ENCODE measurements around the gene OTOGL. TPM values are rescaled to one million over a fixed set of nuclear protein-coding genes. Genes with fewer than 3 reads are reported as not detected.
"Not testable (repeated sequence)": the region's sequence is repeated elsewhere in the genome, so short reads cannot be mapped to it uniquely, and the experiment has no call there.

Gene OTOGL
- polyA plus RNA-seq, 1 donor from 2014 or later, result 0.33 TPM

DNA sequence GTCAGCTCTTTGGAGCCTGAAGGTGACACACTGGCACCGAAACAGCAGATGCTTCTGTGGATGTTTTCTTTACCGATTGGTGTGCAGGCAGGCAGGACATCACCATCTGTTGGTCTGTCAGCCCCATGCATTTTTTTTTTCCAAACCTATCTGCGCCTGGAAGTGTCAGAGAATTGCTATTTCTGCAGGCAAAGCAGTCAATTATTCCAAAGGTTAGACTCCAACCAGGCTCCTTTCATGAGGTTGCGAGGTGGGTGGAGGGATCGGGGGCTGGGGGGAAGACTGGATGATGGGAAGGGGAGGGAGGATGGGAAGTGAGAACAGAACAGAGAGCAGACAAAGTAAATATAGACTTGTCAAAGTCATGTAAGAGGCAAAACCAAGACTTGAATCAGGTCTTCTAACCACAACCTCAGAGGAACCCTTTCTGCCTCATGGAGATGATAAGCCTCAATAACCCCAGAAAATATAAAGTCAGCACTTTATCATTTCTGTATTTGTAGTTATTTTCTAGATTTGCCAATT is 117.7 kb downstream of the OTOGL start:
- H3K27me3 ChIP-seq (ENCODE audit: insufficient read depth, low read depth, low read length), result no peaks in the 10 kb centered on the region

GRCh38 chr12:80218925-80219324 is 119.6 kb downstream of the OTOGL start:
- H3K27ac ChIP-seq (ENCODE audit: low read length); H4K20me1 ChIP-seq (ENCODE audit: insufficient read depth); H3K9me2 ChIP-seq (ENCODE audit: insufficient read depth, low read length); H3K27me3 ChIP-seq (ENCODE audit: insufficient read depth, low read depth, low read length); H3K9me3 ChIP-seq (ENCODE audit: low read length); H3K4me3 ChIP-seq (ENCODE audit: low read length); H3K36me3 ChIP-seq (ENCODE audit: insufficient read depth, low read length); H3K79me2 ChIP-seq (replicated peaks; ENCODE audit: insufficient read depth, low read length); H3F3A ChIP-seq (ENCODE audit: insufficient read depth, low read length, poor library complexity, severe bottlenecking); H2AFZ ChIP-seq (ENCODE audit: low read depth, low read length); H3K9ac ChIP-seq (ENCODE audit: low read length); H3K4me2 ChIP-seq (ENCODE audit: low read length): not testable (repeated sequence)

More for the DNA sequence above, 117.7 kb downstream of the OTOGL start:
- Histone ChIP-seq H3F3A (ENCODE audit: insufficient read depth, low read length, poor library complexity, severe bottlenecking) (no peaks in the 10 kb centered on the region), H2AFZ (ENCODE audit: low read depth, low read length) (no peak overlapping the region), H3K9me2 (ENCODE audit: insufficient read depth, low read length) (no peaks in the 10 kb centered on the region), H3K4me2 (ENCODE audit: low read length) (no peak overlapping the region), H3K4me3 (ENCODE audit: low read length) (no peak overlapping the region), H3K27ac (ENCODE audit: low read length) (no peak overlapping the region), H3K79me2 (replicated peaks; ENCODE audit: insufficient read depth, low read length) (no peaks in the 10 kb centered on the region), H3K36me3 (ENCODE audit: insufficient read depth, low read length) (no peaks in the 10 kb centered on the region), H3K9ac (ENCODE audit: low read length) (no peak overlapping the region), H3K9me3 (ENCODE audit: low read length) (no peaks in the 10 kb centered on the region), H4K20me1 (ENCODE audit: insufficient read depth) (no peaks in the 10 kb centered on the region)
- TF ChIP-seq EP300 (conservative IDR thresholded peaks at IDR 0.05; ENCODE audit: poor library complexity, severe bottlenecking), result no peak
- TF ChIP-seq MXI1 (conservative IDR thresholded peaks at IDR 0.05; ENCODE audit: poor library complexity, severe bottlenecking), result no peak
- TF ChIP-seq, protein P1, sequence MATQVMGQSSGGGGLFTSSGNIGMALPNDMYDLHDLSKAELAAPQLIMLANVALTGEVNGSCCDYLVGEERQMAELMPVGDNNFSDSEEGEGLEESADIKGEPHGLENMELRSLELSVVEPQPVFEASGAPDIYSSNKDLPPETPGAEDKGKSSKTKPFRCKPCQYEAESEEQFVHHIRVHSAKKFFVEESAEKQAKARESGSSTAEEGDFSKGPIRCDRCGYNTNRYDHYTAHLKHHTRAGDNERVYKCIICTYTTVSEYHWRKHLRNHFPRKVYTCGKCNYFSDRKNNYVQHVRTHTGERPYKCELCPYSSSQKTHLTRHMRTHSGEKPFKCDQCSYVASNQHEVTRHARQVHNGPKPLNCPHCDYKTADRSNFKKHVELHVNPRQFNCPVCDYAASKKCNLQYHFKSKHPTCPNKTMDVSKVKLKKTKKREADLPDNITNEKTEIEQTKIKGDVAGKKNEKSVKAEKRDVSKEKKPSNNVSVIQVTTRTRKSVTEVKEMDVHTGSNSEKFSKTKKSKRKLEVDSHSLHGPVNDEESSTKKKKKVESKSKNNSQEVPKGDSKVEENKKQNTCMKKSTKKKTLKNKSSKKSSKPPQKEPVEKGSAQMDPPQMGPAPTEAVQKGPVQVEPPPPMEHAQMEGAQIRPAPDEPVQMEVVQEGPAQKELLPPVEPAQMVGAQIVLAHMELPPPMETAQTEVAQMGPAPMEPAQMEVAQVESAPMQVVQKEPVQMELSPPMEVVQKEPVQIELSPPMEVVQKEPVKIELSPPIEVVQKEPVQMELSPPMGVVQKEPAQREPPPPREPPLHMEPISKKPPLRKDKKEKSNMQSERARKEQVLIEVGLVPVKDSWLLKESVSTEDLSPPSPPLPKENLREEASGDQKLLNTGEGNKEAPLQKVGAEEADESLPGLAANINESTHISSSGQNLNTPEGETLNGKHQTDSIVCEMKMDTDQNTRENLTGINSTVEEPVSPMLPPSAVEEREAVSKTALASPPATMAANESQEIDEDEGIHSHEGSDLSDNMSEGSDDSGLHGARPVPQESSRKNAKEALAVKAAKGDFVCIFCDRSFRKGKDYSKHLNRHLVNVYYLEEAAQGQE (IDR thresholded peaks at IDR 0.05; ENCODE audit: borderline replicate concordance), result no peak
- TF ChIP-seq POLR2AphosphoS5 (IDR thresholded peaks at IDR 0.05), result no peak
- no peak for TF ChIP-seq RAD21 (conservative IDR thresholded peaks at IDR 0.05)
- TF ChIP-seq, protein P2, sequence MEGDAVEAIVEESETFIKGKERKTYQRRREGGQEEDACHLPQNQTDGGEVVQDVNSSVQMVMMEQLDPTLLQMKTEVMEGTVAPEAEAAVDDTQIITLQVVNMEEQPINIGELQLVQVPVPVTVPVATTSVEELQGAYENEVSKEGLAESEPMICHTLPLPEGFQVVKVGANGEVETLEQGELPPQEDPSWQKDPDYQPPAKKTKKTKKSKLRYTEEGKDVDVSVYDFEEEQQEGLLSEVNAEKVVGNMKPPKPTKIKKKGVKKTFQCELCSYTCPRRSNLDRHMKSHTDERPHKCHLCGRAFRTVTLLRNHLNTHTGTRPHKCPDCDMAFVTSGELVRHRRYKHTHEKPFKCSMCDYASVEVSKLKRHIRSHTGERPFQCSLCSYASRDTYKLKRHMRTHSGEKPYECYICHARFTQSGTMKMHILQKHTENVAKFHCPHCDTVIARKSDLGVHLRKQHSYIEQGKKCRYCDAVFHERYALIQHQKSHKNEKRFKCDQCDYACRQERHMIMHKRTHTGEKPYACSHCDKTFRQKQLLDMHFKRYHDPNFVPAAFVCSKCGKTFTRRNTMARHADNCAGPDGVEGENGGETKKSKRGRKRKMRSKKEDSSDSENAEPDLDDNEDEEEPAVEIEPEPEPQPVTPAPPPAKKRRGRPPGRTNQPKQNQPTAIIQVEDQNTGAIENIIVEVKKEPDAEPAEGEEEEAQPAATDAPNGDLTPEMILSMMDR (IDR thresholded peaks at IDR 0.05; ENCODE audit: poor library complexity, severe bottlenecking), result no peak
- no peak for TF ChIP-seq EZH2 (IDR thresholded peaks at IDR 0.05; ENCODE audit: borderline replicate concordance, insufficient read depth, low read length, poor library complexity, severe bottlenecking)
- no peak for TF ChIP-seq SMC3 (conservative IDR thresholded peaks at IDR 0.05; ENCODE audit: poor library complexity)
- no peak for TF ChIP-seq TAF1 (IDR thresholded peaks at IDR 0.05; ENCODE audit: low read depth)

- H3K4me2 ChIP-seq (ENCODE audit: low read length), result no peak overlapping the region
- no peaks in the 10 kb centered on the region for H3K36me3 ChIP-seq (ENCODE audit: insufficient read depth, low read length)
- TF ChIP-seq TAF1 (IDR thresholded peaks at IDR 0.05; ENCODE audit: low read depth) (no peak), EP300 (conservative IDR thresholded peaks at IDR 0.05; ENCODE audit: poor library complexity, severe bottlenecking) (no peak), EZH2 (IDR thresholded peaks at IDR 0.05; ENCODE audit: borderline replicate concordance, insufficient read depth, low read length, poor library complexity, severe bottlenecking) (no peak), RAD21 (conservative IDR thresholded peaks at IDR 0.05) (no peak), POLR2AphosphoS5 (IDR thresholded peaks at IDR 0.05) (no peak), SMC3 (conservative IDR thresholded peaks at IDR 0.05; ENCODE audit: poor library complexity) (no peak), MXI1 (conservative IDR thresholded peaks at IDR 0.05; ENCODE audit: poor library complexity, severe bottlenecking) (no peak)
- TF ChIP-seq, protein P2 (IDR thresholded peaks at IDR 0.05; ENCODE audit: poor library complexity, severe bottlenecking), result no peak
- TF ChIP-seq, protein P1 (IDR thresholded peaks at IDR 0.05; ENCODE audit: borderline replicate concordance), result no peak
- H3K9me3 ChIP-seq (ENCODE audit: low read length), result no peaks in the 10 kb centered on the region
- no peak overlapping the region for H3K4me3 ChIP-seq (ENCODE audit: low read length)
- no peaks in the 10 kb centered on the region for H3K9me2 ChIP-seq (ENCODE audit: insufficient read depth, low read length)
- no peak overlapping the region for H3K27ac ChIP-seq (ENCODE audit: low read length)
- H3K27me3 ChIP-seq (ENCODE audit: insufficient read depth, low read depth, low read length), result no peaks in the 10 kb centered on the region
- no peaks in the 10 kb centered on the region for H4K20me1 ChIP-seq (ENCODE audit: insufficient read depth)
- H3K9ac ChIP-seq (ENCODE audit: low read length), result no peak overlapping the region
- H3K79me2 ChIP-seq (replicated peaks; ENCODE audit: insufficient read depth, low read length), result no peaks in the 10 kb centered on the region
- H3F3A ChIP-seq (ENCODE audit: insufficient read depth, low read length, poor library complexity, severe bottlenecking), result no peaks in the 10 kb centered on the region
- no peak overlapping the region for H2AFZ ChIP-seq (ENCODE audit: low read depth, low read length)
These were observed 120.0 kb downstream of the OTOGL start for GRCh38 chr12:80219345-80219744.

Measured in neural cell (in vitro differentiated cells).